VCaP (cell line): ENCODE measurements around the gene DNAH12.
A peak's percentile ranks its signal among the peaks of the same experiment; 100 is the strongest.
"Not testable (repeated sequence)": the region's sequence is repeated elsewhere in the genome, so short reads cannot be mapped to it uniquely, and the experiment has no call there.

ENCODE experiments used
- H3K27ac ChIP-seq: fragments of 450-650 bp; 2 replicates; pipeline ENCODE4 v1.5.1; 2017
- TF ChIP-seq, protein P1 (sequence below): fragments of 450-650 bp; conservative IDR thresholded peaks from 2 replicates; pipeline ENCODE4 v1.5.1; 2017; ENCODE audit warnings: mild to moderate bottlenecking, moderate library complexity

The DNAH12 gene

DNA sequence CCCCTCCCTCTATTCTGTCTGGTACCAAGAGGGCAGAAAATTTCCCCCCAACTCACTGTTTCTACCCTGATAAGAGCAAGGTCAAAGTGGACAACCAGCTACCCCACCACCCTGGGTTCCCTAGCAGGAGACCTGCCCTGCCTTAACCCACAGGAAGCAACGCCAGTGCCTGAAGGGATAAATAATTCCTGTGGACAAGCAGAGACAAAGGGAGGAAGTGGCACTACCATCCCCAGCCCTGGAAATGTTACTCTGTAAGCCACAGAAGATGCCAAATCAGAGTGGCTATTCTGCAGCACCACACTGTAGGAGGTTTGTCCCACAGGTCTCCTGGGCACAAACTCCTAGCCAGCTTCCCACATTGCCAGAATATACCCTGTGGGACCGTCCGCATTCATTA lies 80.1 kb downstream of the DNAH12 start:
- TF ChIP-seq, protein P1, sequence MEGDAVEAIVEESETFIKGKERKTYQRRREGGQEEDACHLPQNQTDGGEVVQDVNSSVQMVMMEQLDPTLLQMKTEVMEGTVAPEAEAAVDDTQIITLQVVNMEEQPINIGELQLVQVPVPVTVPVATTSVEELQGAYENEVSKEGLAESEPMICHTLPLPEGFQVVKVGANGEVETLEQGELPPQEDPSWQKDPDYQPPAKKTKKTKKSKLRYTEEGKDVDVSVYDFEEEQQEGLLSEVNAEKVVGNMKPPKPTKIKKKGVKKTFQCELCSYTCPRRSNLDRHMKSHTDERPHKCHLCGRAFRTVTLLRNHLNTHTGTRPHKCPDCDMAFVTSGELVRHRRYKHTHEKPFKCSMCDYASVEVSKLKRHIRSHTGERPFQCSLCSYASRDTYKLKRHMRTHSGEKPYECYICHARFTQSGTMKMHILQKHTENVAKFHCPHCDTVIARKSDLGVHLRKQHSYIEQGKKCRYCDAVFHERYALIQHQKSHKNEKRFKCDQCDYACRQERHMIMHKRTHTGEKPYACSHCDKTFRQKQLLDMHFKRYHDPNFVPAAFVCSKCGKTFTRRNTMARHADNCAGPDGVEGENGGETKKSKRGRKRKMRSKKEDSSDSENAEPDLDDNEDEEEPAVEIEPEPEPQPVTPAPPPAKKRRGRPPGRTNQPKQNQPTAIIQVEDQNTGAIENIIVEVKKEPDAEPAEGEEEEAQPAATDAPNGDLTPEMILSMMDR, result no peak

DNA sequence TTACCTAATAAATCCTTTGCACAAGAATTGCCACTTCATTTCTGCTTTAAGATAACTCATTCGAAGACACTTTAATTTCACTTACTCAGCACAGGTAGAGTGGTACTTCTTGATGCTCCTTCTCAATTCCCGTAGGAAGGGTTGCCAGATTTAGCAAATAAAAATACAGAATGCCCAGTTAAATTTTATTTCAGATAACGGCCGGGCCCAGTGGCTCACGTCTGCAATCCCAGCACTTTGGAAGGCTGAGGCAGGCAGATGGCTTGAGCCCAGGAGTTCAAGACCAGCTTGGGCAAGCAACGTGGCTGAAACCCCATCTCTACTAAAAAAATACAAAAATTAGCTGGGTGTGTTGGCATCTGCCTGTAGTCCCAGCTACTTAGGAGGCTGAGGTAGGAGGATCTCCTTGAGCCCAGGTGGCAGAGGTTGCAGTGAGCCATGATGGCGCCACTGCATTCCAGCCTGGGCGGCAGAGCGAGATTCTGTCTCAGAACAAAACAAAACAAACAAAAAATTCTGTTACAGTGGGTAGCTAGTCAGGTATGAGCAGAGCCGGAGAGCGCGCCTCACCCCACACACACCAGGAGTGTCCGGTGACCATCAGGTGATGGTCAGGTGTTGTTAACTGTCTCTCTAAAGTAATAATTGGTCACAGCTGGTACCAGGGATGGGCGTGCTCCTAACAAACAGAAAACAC lies 92.8 kb downstream of the DNAH12 start:
- H3K27ac ChIP-seq, result no peak overlapping the region
- TF ChIP-seq, protein P1, result no peak

More for the DNA sequence above, 80.1 kb downstream of the DNAH12 start:
- H3K27ac ChIP-seq, result no peak overlapping the region

DNA sequence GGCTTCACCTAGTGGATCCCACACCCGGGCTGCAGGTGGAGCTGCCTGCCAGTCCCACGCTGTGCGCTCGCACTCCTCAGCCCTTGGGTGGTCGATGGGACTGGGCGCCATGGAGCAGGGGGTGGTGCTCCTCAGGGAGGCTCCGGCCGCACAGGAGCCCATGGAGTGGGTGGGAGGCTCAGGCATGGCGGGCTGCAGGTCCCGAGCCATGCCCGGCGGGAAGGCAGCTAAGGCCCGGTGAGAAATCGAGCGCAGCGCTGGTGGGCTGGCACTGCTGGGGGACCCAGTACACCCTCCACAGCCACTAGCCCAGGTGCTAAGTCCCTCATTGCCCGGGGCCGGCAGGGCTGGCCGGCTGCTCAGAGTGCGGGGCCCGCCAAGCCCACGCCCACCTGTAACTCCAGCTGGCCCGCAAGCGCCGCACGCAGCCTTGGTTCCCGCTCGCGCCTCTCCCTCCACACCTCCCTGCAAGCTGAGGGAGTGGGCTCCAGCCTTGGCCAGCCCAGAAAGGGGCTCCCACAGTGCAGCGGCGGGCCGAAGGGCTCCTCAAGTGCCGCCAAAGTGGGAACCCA lies 94.8 kb downstream of the DNAH12 start:
- not testable (repeated sequence) for H3K27ac ChIP-seq

DNA sequence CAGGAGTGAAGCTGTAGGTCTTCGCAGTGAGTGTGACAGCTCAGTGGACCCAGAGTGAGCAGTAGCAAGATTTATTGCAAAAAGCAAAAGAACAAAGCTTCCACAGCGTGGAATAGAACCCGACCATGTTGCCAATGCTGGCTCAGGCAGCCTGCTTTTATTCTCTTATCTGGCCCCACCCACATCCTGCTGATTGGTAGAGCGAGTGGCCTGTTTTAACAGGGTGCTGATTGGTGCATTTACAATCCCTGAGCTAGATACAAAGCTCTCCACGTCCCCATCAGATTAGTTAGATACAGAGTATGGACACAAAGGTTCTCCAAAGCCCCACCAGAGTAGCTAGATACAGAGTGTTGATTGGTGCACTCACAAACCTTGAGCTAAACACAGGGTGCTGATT lies 95.7 kb downstream of the DNAH12 start:
- H3K27ac ChIP-seq, result not testable (repeated sequence)

DNA sequence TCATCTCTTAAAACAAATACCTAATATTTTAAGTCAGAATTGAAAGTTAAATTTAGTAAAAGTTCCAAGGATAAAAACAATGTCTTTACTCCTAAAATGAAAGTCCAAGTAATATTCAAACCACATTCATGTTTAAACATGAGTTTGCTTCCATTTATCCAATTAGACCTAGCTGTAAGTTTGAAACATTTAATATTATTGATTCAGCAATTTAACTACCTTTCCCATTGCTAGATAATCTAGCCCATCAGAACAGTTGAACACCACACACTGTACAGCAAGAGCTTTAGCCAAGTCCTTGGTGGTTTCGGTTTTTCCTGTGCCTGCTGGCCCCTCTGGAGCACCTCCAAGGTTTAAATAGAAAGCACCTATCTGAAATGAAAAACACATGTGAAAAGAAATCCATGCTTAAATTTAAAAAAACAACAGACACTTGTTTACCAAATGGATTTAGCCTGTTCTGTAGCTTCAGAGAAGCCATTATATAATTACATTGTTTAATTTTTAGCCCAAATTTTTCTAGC lies 97.8 kb downstream of the DNAH12 start:
- peak overlapping the region; percentile 29 for H3K27ac ChIP-seq
- TF ChIP-seq, protein P1, result no peak

DNA sequence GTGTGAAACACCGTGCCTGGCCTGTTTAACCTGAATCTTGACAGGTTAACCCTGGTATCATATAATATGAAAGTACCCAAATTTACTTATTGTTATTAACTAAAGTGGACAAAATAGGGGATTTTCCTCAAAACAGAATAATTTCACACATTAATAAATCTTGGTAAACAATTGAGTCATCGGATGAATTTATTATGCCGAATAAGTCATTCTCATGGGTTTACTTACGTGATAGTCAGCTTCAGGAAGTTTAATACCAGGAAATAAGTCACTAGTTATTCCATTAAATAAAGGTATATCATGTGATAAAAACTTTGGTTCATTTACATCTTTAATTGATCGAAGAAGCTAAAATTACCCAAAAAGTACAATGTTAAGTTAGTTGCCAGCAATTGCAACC lies 99.7 kb downstream of the DNAH12 start:
- TF ChIP-seq, protein P1, result no peak
- no peak overlapping the region for H3K27ac ChIP-seq

DNA sequence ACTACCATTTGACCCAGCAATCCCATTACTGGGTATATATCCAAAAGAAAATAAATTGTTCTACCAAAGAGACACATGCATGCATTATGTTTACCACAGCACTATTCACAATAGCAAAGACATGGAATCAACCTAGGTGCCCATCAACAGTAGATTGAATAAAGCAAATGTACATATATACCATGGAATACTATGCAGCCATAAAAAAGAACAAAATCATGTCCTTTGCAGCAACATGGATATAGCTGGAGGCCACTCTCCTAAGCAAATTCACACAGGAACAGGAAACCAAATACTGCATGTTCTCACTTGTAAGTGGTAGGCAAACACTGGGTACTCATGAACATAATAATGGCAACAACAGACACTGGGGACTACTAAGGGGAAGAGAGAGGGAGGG lies 104.0 kb downstream of the DNAH12 start:
- not testable (repeated sequence) for H3K27ac ChIP-seq

DNA sequence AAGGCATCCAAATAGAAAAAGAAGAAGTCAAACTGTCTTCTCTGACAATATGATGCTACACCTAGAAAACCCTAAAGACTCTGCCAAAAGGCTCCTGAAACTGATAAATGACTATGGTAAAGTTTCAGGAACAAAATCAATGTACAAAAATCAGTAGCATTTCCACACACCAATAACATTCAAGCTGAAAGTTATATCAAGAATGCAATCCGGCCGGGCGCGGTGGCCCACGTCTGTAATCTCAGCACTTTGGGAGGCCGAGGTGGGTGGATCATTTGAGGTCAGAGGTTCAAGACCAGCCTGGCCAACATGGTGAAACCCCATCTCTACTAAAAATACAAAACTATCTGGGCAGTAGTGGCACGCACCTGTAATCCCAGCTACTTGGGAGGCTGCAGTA lies 105.7 kb downstream of the DNAH12 start:
- H3K27ac ChIP-seq, result not testable (repeated sequence)

DNA sequence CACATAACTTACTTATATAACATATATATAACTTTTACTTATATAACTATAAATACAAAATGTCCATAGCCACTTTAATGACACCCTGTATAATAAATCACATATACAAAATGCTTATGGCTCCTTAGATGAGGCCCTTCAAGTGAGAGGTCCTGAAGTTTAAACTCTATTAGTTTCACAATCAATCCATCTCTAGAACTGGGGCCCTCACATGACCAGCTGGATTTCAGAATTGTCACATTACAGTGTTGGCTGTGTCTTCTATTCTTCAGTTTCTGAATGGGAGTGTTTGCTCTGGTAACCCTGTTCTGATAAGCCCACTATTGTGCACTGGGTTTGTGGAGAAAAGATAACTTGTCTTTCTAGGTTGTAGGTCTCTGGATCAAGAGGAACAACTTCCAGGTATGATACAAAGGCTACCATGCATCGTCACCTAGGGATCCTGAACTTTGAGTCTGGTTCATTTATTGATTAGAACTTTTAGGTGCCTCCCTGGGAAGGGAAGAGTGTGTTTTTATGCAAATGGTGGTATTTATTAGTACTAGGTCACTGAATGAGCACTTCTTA lies 107.9 kb downstream of the DNAH12 start:
- TF ChIP-seq, protein P1, result no peak
- no peak overlapping the region for H3K27ac ChIP-seq
